Inferior parietal cortex (tissue), 1 donor: ENCODE measurements around the gene COPRS.
"Not testable (repeated sequence)": the region's sequence is repeated elsewhere in the genome, so short reads cannot be mapped to it uniquely, and the experiment has no call there.

Experiments
- DNase-seq: peaks from one replicate; pipeline ENCODE4 v3.0.0-alpha.2; 2016; ENCODE audit errors: extremely low spot score

The COPRS gene

GRCh38 chr17:31845291-31845690, 13.8 kb downstream of the COPRS start:
- DNase-seq: no peak

DNA sequence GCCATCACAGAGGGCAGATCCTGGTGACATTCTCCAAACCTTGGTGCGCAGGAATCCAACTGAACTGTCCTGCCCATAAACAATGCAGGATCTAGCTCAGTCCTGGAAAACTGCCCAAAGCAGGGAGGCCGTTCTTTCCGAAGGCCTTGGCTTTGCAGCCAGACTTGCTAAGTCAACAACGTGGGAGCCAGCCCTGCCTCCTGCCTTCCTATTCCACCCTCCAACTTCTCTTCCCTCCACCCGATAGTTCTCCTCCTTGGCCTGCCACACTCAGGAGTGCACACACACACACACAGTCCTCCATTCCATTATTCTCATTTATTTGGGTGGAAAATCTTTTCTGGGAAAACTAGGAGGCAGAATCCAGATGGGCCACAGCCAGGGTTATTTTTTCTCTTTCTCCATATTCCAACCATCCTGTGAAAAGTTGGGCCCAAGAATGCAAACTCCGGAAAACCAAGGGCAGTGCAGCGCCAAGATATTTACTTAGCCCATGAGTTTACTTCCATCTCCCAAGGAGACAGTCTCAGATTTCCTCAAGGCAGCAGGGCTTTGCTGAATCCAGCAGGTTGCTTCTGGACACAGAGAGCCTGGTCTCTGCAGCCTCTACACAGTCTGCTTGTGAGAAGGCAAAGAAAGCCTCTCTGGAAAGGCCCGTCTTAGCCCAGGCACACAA, 15.8 kb downstream of the COPRS start:
- DNase-seq: peak; percentile 57

GRCh38 chr17:31842195-31843069, 16.6 kb downstream of the COPRS start:
- peak; percentile 88 for DNase-seq

- DNase-seq: no peak
Observed at GRCh38 chr17:31841850-31842194, 17.2 kb downstream of the COPRS start.

DNA sequence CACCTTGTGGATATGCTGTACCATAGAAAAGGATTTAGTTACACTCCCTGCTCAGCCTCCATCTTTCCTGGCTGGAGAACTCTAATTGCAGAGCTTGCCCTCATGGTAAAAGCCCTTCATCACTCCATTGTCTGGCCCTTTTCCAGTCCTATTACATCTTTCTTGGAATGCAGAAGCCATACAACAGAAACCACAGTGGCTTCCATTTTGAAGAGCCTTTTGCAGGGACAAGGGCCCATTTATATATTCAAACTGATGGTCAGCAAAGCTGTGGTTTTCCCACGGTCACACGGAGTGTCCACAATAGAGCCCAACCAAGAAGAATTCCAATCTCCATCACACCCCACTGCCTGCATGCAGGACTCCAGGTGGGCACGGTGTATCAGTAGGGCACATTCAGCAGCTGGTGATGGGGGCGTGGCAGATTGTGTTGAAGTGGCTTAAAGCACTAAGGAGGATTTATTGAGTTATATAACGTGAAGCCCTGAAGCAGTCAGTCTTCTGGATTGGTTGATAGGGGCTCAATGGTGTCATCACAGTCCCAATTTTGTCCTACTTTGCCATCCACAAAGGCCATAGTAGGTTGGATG, 20.3 kb downstream of the COPRS start:
- no peak for DNase-seq

- no peak for DNase-seq
Observed at GRCh38 chr17:31835984-31836383, 23.1 kb downstream of the COPRS start.

DNA sequence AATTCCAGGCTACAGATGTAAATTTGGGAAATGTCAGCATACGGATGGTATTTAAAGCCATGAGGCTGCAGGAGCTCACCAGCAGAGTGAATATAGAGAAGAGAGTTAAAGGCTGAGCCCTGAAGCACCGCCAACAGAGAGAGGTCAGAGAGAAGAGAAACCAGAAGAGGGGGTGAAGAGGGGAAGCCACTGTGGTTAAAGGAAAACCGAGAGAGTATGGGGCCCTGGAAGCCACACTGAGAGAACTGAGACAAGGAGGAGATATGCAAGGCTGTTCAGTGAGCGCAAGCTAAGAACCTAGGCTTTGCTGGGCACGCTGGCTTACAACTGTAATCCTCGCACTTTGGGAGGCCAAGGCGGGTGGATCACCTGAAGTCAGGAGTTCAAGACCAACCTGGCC, 24.6 kb downstream of the COPRS start:
- DNase-seq: no peak

GRCh38 chr17:31832746-31833145, 26.3 kb downstream of the COPRS start:
- DNase-seq: no peak

DNA sequence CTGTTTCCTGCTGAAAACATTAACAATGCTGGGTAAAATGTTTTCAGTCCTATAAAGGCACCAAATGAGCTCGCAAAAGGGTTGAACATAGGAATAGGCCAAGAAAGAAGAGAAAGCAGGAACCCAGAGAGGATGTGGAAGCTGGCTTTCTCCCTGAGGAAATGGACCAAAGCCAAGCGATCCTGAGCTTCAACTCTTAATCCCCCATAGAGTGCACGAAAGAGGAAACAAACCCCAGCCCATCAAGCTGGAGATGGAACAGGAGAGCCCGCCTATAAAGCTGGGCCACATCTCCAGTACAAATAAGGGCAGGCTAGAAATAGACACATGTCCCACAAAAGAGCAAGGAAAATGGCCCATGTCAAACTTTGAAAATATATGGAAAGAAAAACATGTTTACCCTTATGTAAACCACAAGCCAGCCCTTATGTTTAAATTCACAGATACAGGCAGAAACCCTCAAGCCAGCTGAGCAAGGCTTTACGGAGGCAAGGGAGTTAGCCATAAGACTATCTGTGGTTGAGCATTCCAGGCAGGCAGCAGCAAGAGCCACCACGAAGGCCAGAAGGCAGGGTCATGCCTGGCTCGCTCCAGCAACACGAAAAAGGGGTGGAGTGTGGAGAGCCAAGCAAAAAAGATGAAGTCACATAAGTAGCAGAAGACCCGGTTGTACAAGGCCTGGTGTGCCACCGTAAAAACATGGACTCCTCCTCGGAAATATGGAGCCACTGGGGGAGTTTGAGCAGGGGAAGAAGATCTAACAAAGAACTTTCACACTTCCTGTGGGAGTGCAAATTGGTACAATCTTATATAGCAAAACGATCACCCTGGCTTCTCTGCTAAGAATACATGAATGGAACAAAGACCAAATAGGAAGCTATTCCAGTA, 27.8 kb downstream of the COPRS start:
- DNase-seq: no peak

GRCh38 chr17:31829649-31830048, 29.4 kb downstream of the COPRS start:
- DNase-seq: no peak

GRCh38 chr17:31828955-31829354, 30.1 kb downstream of the COPRS start:
- not testable (repeated sequence) for DNase-seq

DNA sequence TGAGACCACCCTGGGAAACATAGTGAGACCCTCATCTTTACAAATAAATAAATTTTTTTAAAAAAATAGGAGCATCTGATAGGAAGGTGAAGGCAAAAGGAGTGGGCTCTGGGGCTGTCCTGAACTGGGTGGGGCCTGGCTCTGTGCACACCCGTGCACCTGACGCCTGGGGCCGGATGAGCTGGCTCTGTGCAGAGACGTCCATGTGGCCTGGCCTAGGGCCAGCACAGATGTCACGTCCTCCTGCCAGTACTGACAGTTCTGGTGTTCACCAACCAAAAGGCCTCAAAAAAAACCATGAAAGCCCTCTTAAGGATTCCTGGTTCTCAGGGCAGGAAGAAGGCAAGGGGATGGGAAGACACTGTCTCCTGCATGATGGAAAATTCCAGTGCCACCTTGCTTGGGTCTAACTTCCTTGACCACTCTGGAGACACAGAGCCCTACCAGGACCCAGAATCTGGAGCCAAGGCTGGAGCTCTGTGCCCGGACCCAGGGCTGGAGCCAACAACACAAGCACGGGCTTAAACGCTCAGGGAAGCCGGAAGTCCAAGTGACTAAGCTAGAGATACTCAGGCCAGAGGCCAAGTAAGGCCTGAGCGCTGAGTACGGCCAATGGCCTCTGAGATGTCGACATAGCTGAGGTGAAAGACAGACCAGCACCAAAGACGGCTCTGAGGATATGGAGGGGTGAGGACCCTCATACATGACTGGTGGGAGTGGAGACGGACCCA, 32.9 kb downstream of the COPRS start:
- no peak for DNase-seq

- no peak for DNase-seq
Observed at GRCh38 chr17:31824766-31825360, 34.2 kb downstream of the COPRS start.

GRCh38 chr17:31823014-31823413, 36.0 kb downstream of the COPRS start:
- no peak for DNase-seq

- DNase-seq: no peak
Observed at GRCh38 chr17:31820691-31821435, 38.2 kb downstream of the COPRS start.

DNA sequence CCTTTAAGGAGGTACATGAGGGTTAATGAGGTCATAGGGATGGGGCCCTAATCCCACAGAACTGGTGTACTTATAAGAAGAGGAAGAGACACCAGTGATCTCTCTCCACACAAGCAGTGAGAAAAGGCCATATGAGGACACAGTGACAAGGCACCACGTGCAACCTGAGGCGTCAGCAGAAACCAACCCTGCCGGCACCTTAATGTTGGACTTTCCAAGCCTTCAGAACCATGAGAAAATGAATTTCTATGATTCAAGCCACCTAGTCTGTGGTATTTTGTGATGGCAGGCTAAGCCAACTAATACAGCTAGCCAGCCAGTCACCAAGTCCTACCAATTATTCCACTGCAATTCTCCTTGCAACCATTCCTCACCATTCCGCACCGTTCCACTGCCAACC, 39.5 kb downstream of the COPRS start:
- DNase-seq: no peak

GRCh38 chr17:31818863-31819262, 40.2 kb downstream of the COPRS start:
- DNase-seq: not testable (repeated sequence)

DNA sequence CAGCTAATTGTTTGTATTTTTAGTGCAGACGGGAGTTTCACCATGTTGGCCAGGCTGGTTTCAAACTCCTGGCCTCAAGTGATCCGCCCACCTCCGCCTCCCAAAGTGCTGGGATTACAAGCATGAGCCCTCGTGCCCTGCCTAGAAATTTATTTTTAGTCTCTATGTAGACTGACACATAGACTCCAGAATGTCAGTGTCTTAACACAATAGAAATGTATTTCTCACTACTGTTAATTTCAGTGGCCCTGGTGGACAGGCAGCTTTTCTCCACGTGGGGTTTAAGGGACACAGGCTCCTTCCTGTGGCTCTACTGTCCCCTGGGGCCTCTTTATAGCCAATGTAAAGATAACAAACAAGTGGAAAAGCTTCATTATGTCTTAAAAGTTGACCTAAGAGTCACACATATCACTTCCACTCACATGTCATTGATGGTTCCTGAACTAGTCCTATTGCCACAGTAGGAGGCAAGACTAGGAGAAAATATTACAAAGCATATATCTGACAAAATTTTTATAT, 43.8 kb downstream of the COPRS start:
- DNase-seq: no peak

DNA sequence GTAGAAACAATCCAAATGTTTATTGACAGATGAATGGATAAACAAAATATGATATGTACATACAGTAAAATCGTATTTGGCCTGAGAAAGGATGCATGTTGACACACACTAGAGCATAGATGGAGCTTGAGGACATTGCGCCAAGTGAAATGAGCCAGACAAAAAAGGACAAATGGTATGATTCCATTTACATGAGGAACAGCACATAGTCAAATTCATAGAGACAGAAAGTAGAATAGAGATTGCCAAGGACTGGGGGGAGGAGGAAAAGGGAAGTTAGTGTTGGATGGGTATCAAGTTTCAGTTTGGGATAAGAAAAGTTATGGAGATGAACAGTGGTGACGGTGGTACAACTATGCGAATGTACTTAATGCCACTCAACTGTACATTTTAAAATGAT, 47.9 kb downstream of the COPRS start:
- no peak for DNase-seq

GRCh38 chr17:31809876-31810275, 49.2 kb downstream of the COPRS start:
- DNase-seq: not testable (repeated sequence)
